ENCODE data around the gene DCLK2.

DCLK2 gene

GRCh38 chr4:150212485-150212884 lies 134.2 kb downstream of the DCLK2 start:
- no peak for DNase-seq

- DNase-seq: no peak
These were observed 134.7 kb downstream of the DCLK2 start for GRCh38 chr4:150212927-150213326.

- DNase-seq: peak; percentile 62
These were observed 137.4 kb downstream of the DCLK2 start for GRCh38 chr4:150215601-150216000.

- no peak for DNase-seq
These were observed 138.5 kb downstream of the DCLK2 start for GRCh38 chr4:150216726-150217125.

- DNase-seq: no peak
These were observed 138.9 kb downstream of the DCLK2 start for GRCh38 chr4:150217192-150217591.

GRCh38 chr4:150217808-150218207 lies 139.6 kb downstream of the DCLK2 start:
- DNase-seq: no peak

GRCh38 chr4:150218447-150218846 lies 140.2 kb downstream of the DCLK2 start:
- DNase-seq: no peak

- DNase-seq: no peak
These were observed 141.6 kb downstream of the DCLK2 start for GRCh38 chr4:150219841-150220240.

- no peak for DNase-seq
These were observed 146.8 kb downstream of the DCLK2 start for GRCh38 chr4:150224896-150225591.

- DNase-seq: no peak
These were observed 151.3 kb downstream of the DCLK2 start for GRCh38 chr4:150229520-150229919.

GRCh38 chr4:150230561-150230960 lies 152.3 kb downstream of the DCLK2 start:
- no peak for DNase-seq

GRCh38 chr4:150231107-150231770 lies 153.0 kb downstream of the DCLK2 start:
- no peak for DNase-seq

- DNase-seq: no peak
These were observed 153.8 kb downstream of the DCLK2 start for GRCh38 chr4:150232029-150232428.

- DNase-seq: no peak
These were observed 156.0 kb downstream of the DCLK2 start for GRCh38 chr4:150234246-150234645.

- DNase-seq: no peak
These were observed 157.1 kb downstream of the DCLK2 start for GRCh38 chr4:150235317-150235716.

- DNase-seq: no peak
These were observed 157.6 kb downstream of the DCLK2 start for GRCh38 chr4:150235808-150236271.

- DNase-seq: no peak
These were observed 158.4 kb downstream of the DCLK2 start for GRCh38 chr4:150236626-150237025.

GRCh38 chr4:150237110-150237872 lies 159.0 kb downstream of the DCLK2 start:
- DNase-seq: no peak

GRCh38 chr4:150238591-150238990 lies 160.3 kb downstream of the DCLK2 start:
- no peak for DNase-seq

GRCh38 chr4:150240011-150240410 lies 161.8 kb downstream of the DCLK2 start:
- DNase-seq: no peak

- peak; percentile 67 for DNase-seq
These were observed 164.7 kb downstream of the DCLK2 start for GRCh38 chr4:150242820-150243458.

GRCh38 chr4:150243932-150244331 lies 165.7 kb downstream of the DCLK2 start:
- no peak for DNase-seq

- DNase-seq: no peak
These were observed 166.4 kb downstream of the DCLK2 start for GRCh38 chr4:150244600-150244999.
